RPMI8226 (cell line): Measurements from ENCODE around the gene RAD54L.

Experiments
- DNase-seq: peaks from one replicate; pipeline ENCODE4 v3.0.0-alpha.2; 2015

The RAD54L gene

GRCh38 chr1:46325285-46326076 is 77.9 kb downstream of the RAD54L start:
- DNase-seq = peak; percentile 56
